ENCODE results near the gene PBX3. TPM values are rescaled to one million over a fixed set of nuclear protein-coding genes. Genes with fewer than 3 reads are reported as not detected.

The PBX3 gene
- total and polyA plus RNA-seq, 10 of the 15 experiments (the other 5 are each of a cell fraction or from before 2014, with no cell fraction given) = 6.7 to 146 (median 22.2) TPM

DNA sequence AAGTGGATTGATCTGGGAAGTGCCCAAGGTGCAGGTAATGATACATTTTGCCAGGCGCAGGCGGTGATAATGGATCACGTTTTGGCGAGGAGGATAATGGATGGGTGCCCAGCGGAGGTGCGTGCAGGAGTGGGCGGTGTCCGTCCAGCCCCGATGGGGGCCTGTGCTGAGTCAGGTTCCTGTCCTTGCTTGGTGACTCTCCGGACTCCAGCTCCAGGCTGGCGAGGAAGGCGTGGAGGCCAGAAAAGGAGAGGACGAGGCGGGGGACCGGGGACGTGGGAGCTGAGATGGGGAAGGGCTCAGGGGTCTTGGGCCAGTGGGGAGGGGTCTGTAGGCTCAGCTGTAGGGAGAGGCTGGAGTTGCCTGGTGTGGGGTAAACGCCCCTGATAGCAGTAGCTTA lies 268.3 kb downstream of the PBX3 start:
- Histone ChIP-seq H3K27me3 (replicated peaks in 1 of 2; ENCODE audit: control insufficient read depth in 2 of 2, insufficient read depth in 2 of 2, low read length in 1 of 2) (no peaks in the 10 kb centered on the region), H3K9ac (ENCODE audit: control insufficient read depth, insufficient read depth, low read length) (no peak overlapping the region), H4K20me1 (ENCODE audit: control insufficient read depth, insufficient read depth) (no peaks in the 10 kb centered on the region), H3K9me3 (replicated peaks; ENCODE audit: control insufficient read depth, insufficient read depth, low read length) (no peaks in the 10 kb centered on the region), H3K4me1 (ENCODE audit: control insufficient read depth, insufficient read depth, low read length) (no peaks in the 10 kb centered on the region), H2AFZ (ENCODE audit: control insufficient read depth, low read depth, low read length) (no peak overlapping the region), H3K4me3 (no peak overlapping the region), H3K79me2 (ENCODE audit: control insufficient read depth, insufficient read depth, low read length) (no peaks in the 10 kb centered on the region), H3K4me2 (ENCODE audit: control insufficient read depth, insufficient read depth) (no peak overlapping the region), H3K27ac (ENCODE audit: control insufficient read depth, insufficient read depth) (no peak overlapping the region), H3K36me3 (ENCODE audit: control insufficient read depth in 2 of 2, insufficient read depth in 2 of 2, low read length in 1 of 2) (no peaks in the 10 kb centered on the region)
- no peak for FAIRE-seq
- BruUV-seq (replicated peaks) = no TSS peak
- no peak for DNase-seq (ENCODE audit: low read depth, low spot score)
- ChIA-PET CTCF (no interaction called here), SMC1A (ENCODE audit: uncharacterized antibody, unreplicated experiment) (no interaction called here), POLR2A (no interaction called here), RAD21 (ENCODE audit: unreplicated experiment) (no interaction called here)
- ATAC-seq = no peak
- WGBS (ENCODE audit: insufficient coverage, insufficient replicate concordance, low lambda C conversion rate, missing lambda C conversion rate) = 49% methylated on average over 17 of the region's 17 CpGs
- intact Hi-C loops (cut with micrococcal nuclease; ENCODE audit: unreplicated experiment) = no loop called here
- TF ChIP-seq, protein P1, sequence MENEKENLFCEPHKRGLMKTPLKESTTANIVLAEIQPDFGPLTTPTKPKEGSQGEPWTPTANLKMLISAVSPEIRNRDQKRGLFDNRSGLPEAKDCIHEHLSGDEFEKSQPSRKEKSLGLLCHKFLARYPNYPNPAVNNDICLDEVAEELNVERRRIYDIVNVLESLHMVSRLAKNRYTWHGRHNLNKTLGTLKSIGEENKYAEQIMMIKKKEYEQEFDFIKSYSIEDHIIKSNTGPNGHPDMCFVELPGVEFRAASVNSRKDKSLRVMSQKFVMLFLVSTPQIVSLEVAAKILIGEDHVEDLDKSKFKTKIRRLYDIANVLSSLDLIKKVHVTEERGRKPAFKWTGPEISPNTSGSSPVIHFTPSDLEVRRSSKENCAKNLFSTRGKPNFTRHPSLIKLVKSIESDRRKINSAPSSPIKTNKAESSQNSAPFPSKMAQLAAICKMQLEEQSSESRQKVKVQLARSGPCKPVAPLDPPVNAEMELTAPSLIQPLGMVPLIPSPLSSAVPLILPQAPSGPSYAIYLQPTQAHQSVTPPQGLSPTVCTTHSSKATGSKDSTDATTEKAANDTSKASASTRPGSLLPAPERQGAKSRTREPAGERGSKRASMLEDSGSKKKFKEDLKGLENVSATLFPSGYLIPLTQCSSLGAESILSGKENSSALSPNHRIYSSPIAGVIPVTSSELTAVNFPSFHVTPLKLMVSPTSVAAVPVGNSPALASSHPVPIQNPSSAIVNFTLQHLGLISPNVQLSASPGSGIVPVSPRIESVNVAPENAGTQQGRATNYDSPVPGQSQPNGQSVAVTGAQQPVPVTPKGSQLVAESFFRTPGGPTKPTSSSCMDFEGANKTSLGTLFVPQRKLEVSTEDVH (IDR thresholded peaks at IDR 0.05; ENCODE audit: low read depth, partially characterized antibody) = no peak
- TF ChIP-seq NR2C1 (IDR thresholded peaks at IDR 0.05) = no peak
- no peak for TF ChIP-seq KDM1A (IDR thresholded peaks at IDR 0.05; ENCODE audit: borderline replicate concordance)
- TF ChIP-seq EZH2 (IDR thresholded peaks at IDR 0.05; ENCODE audit: borderline replicate concordance, control insufficient read depth, low read depth, low read length) = no peak
- TF ChIP-seq HDAC6 (IDR thresholded peaks at IDR 0.05; ENCODE audit: unreplicated experiment) = no peak
- TF ChIP-seq, protein P2, sequence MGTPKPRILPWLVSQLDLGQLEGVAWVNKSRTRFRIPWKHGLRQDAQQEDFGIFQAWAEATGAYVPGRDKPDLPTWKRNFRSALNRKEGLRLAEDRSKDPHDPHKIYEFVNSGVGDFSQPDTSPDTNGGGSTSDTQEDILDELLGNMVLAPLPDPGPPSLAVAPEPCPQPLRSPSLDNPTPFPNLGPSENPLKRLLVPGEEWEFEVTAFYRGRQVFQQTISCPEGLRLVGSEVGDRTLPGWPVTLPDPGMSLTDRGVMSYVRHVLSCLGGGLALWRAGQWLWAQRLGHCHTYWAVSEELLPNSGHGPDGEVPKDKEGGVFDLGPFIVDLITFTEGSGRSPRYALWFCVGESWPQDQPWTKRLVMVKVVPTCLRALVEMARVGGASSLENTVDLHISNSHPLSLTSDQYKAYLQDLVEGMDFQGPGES (IDR thresholded peaks at IDR 0.05) = no peak
- no peak for TF ChIP-seq SMAD1 (IDR thresholded peaks at IDR 0.05; ENCODE audit: low read depth, partially characterized antibody)
- TF ChIP-seq, protein P3, sequence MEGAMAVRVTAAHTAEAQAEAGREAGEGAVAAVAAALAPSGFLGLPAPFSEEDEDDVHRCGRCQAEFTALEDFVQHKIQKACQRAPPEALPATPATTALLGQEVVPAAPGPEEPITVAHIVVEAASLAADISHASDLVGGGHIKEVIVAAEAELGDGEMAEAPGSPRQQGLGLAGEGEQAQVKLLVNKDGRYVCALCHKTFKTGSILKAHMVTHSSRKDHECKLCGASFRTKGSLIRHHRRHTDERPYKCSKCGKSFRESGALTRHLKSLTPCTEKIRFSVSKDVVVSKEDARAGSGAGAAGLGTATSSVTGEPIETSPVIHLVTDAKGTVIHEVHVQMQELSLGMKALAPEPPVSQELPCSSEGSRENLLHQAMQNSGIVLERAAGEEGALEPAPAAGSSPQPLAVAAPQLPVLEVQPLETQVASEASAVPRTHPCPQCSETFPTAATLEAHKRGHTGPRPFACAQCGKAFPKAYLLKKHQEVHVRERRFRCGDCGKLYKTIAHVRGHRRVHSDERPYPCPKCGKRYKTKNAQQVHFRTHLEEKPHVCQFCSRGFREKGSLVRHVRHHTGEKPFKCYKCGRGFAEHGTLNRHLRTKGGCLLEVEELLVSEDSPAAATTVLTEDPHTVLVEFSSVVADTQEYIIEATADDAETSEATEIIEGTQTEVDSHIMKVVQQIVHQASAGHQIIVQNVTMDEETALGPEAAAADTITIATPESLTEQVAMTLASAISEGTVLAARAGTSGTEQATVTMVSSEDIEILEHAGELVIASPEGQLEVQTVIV (IDR thresholded peaks at IDR 0.05; ENCODE audit: borderline replicate concordance, partially characterized antibody) = no peak
- no peak for TF ChIP-seq BCL11A (IDR thresholded peaks at IDR 0.05; ENCODE audit: low read depth, low read length)
- no peak for TF ChIP-seq NRF1 (conservative IDR thresholded peaks at IDR 0.05; ENCODE audit: low read depth, low read length)
- no peak for TF ChIP-seq SPI1 (IDR thresholded peaks at IDR 0.05; ENCODE audit: borderline replicate concordance, insufficient read depth, low read depth, low read length)
- in situ Hi-C loops (cut with MboI) = no loop called here
